HG02870 (cell line): Measurements from ENCODE around the gene GMPPA.
A peak's percentile ranks its signal among the peaks of the same experiment; 100 is the strongest.

Experiments
- ATAC-seq: cut with Tn5 transposase; IDR thresholded peaks from one replicate; pipeline ENCODE4 v1.9.1; 2021; ENCODE audit warnings: mild to moderate bottlenecking, moderate library complexity; ENCODE audit not compliant: unreplicated experiment

GMPPA gene

GRCh38 chr2:219484343-219485200, 14.1 kb upstream of the GMPPA start:
- ATAC-seq: no peak

GRCh38 chr2:219485201-219485580, 13.5 kb upstream of the GMPPA start:
- no peak for ATAC-seq

GRCh38 chr2:219486380-219486959, 12.2 kb upstream of the GMPPA start:
- ATAC-seq: no peak

- ATAC-seq: no peak
These were observed 10.4 kb upstream of the GMPPA start for GRCh38 chr2:219488149-219488843.

- ATAC-seq: no peak
These were observed 9.9 kb upstream of the GMPPA start for GRCh38 chr2:219488844-219489194.

GRCh38 chr2:219489315-219489714, 9.4 kb upstream of the GMPPA start:
- ATAC-seq: no peak

GRCh38 chr2:219490186-219490585, 8.5 kb upstream of the GMPPA start:
- no peak for ATAC-seq

GRCh38 chr2:219490600-219491130, 8.0 kb upstream of the GMPPA start:
- no peak for ATAC-seq

- no peak for ATAC-seq
These were observed 7.3 kb upstream of the GMPPA start for GRCh38 chr2:219491278-219491963.

GRCh38 chr2:219492575-219492974, 6.1 kb upstream of the GMPPA start:
- ATAC-seq: no peak

GRCh38 chr2:219493086-219493485, 5.6 kb upstream of the GMPPA start:
- no peak for ATAC-seq

- no peak for ATAC-seq
These were observed 3.6 kb upstream of the GMPPA start for GRCh38 chr2:219494952-219495530.

- no peak for ATAC-seq
These were observed 3.1 kb upstream of the GMPPA start for GRCh38 chr2:219495531-219496122.

GRCh38 chr2:219496247-219496824, 2.4 kb upstream of the GMPPA start:
- no peak for ATAC-seq

GRCh38 chr2:219496825-219497494, 1.7 kb upstream of the GMPPA start:
- ATAC-seq: no peak

GRCh38 chr2:219497495-219498279, 1.0 kb upstream of the GMPPA start:
- ATAC-seq: no peak

GRCh38 chr2:219499058-219499307, 292 bp downstream of the GMPPA start:
- ATAC-seq: peak; percentile 0

- ATAC-seq: no peak
These were observed 864 bp downstream of the GMPPA start for GRCh38 chr2:219499555-219499954.

GRCh38 chr2:219500135-219500534, 1.4 kb downstream of the GMPPA start:
- ATAC-seq: no peak
